ENCODE results near the gene ANKRD42. TPM values are rescaled to one million over a fixed set of nuclear protein-coding genes. Genes with fewer than 3 reads are reported as not detected.

ANKRD42 gene
- total RNA-seq, 1 donor from 2014 or later, result 12.1 TPM

DNA sequence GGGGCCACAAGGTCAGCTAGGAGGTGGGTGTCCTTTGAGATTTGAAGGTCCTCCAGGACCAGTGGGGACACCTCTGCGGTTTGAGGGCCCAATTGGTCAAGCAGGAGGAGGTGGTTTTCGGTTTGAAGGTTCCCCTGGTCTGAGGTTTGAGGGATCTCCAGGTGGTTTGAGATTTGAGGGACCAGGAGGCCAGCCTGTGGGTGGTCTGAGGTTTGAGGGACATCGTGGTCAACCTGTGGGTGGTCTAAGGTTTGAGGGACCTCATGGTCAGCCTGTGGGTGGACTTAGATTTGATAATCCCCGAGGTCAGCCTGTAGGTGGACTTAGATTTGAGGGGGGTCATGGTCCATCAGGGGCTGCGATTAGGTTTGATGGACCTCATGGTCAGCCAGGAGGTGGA is 24.8 kb upstream of the ANKRD42 start:
- DNase-seq (ENCODE audit: extremely low spot score, unreplicated experiment), result no peak
- Mint-ChIP-seq H3K36me3 (peaks cover 67% of the 10 kb centered on the region), H3K4me1 (ENCODE audit: unreplicated experiment) (peaks cover 21% of the 10 kb centered on the region), H3K27ac (no peak overlapping the region), H3K27me3 (no peaks in the 10 kb centered on the region), H3K4me3 (no peak overlapping the region), H3K9me3 (no peaks in the 10 kb centered on the region)
- TF ChIP-seq, protein P1, sequence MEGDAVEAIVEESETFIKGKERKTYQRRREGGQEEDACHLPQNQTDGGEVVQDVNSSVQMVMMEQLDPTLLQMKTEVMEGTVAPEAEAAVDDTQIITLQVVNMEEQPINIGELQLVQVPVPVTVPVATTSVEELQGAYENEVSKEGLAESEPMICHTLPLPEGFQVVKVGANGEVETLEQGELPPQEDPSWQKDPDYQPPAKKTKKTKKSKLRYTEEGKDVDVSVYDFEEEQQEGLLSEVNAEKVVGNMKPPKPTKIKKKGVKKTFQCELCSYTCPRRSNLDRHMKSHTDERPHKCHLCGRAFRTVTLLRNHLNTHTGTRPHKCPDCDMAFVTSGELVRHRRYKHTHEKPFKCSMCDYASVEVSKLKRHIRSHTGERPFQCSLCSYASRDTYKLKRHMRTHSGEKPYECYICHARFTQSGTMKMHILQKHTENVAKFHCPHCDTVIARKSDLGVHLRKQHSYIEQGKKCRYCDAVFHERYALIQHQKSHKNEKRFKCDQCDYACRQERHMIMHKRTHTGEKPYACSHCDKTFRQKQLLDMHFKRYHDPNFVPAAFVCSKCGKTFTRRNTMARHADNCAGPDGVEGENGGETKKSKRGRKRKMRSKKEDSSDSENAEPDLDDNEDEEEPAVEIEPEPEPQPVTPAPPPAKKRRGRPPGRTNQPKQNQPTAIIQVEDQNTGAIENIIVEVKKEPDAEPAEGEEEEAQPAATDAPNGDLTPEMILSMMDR (conservative IDR thresholded peaks at IDR 0.05), result no peak

DNA sequence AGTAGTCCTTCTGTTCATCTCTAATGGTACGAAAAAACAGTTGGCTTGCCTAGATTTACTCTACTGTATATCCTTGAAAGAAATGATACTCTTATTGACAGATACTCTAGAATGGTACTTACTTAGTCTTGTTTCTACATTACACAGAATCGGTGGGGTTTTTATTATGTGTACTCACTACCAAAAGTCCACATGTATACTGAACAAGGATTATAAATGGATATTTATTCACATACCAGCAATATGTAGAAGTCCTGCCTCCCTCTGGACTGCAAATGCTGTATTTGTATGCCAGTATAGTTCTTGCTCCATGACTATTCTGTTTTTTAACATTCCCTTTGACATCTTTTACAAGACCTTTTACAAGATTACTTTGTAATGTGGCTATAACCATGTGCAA is 22.6 kb upstream of the ANKRD42 start:
- Mint-ChIP-seq H3K27ac (peak overlapping the region; percentile 37), H3K4me3 (peak overlapping the region; percentile 69), H3K36me3 (peaks cover 59% of the 10 kb centered on the region), H3K9me3 (no peaks in the 10 kb centered on the region), H3K4me1 (ENCODE audit: unreplicated experiment) (peaks cover 21% of the 10 kb centered on the region), H3K27me3 (no peaks in the 10 kb centered on the region)
- no peak for DNase-seq (ENCODE audit: extremely low spot score, unreplicated experiment)
- TF ChIP-seq, protein P1 (conservative IDR thresholded peaks at IDR 0.05), result no peak

DNA sequence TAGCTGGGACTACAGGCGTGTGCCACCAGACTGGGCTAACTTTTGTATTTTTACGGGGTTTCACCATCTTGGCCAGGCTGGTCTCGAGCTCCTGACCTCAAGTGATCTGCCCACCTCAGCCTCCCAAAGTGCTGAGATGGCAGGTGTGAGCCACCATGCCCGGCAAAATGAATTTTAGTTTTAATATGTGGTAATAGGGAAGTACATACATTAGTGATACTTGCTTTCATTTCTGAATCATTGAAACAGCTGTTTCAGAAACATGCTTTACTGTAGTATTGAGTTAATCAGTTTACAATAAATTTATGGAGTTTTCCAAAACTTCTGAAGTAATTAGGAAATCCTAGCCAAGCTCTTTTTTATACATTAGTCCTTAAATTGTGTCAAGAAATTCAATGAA is 21.0 kb upstream of the ANKRD42 start:
- Mint-ChIP-seq H3K4me1 (ENCODE audit: unreplicated experiment) (peaks cover 21% of the 10 kb centered on the region), H3K4me3 (no peak overlapping the region), H3K27me3 (no peaks in the 10 kb centered on the region), H3K27ac (no peak overlapping the region), H3K9me3 (no peaks in the 10 kb centered on the region), H3K36me3 (peaks cover 53% of the 10 kb centered on the region)
- TF ChIP-seq, protein P1 (conservative IDR thresholded peaks at IDR 0.05), result no peak
- no peak for DNase-seq (ENCODE audit: extremely low spot score, unreplicated experiment)

DNA sequence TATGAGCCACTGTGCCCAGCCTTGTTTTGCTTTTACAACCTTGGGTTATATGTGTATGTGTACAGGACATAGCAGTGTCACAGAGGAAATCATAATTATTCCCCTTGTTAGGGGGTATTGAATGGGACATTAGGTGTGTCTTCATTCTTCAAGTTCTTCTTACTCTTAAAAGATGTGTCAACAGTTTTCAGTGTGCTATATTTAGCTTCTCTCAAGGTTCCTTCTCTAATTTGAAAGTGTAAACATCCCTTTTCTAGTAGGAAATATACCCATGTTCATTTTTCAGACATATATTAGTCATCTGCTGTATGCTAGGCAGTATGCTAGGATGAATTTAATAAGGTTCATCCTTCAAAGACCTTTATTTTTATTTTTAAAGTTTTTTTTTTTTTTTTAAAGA is 19.5 kb upstream of the ANKRD42 start:
- H3K9me3 Mint-ChIP-seq, result no peaks in the 10 kb centered on the region
- H3K36me3 Mint-ChIP-seq, result peaks cover 40% of the 10 kb centered on the region
- no peak for DNase-seq (ENCODE audit: extremely low spot score, unreplicated experiment)
- no peaks in the 10 kb centered on the region for H3K27me3 Mint-ChIP-seq
- H3K4me1 Mint-ChIP-seq (ENCODE audit: unreplicated experiment), result peaks cover 21% of the 10 kb centered on the region
- TF ChIP-seq, protein P1 (conservative IDR thresholded peaks at IDR 0.05), result no peak
- peak overlapping the region; percentile 41 for H3K4me3 Mint-ChIP-seq
- H3K27ac Mint-ChIP-seq, result peak overlapping the region; percentile 62

DNA sequence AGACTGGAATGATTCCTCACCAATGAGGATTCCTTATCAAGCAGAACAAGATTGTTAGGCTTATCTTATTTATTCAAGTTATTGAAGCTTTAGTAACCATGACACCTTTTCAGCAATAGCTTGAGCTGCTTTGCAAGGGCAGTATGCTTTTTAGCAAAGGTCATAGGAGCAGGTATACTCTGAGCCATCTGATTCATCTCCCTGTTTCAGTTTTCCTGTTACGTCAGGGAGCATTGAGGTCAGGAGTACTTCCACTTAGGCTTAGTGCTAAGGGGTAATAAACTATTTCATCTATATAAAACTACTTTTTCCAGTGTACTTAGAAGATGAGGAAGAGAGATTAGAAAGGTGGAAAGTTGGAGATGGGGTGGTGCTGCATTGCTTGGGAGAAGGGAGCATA is 17.7 kb upstream of the ANKRD42 start:
- H3K36me3 Mint-ChIP-seq, result peaks cover 29% of the 10 kb centered on the region
- no peaks in the 10 kb centered on the region for H3K9me3 Mint-ChIP-seq
- no peaks in the 10 kb centered on the region for H3K27me3 Mint-ChIP-seq
- peaks cover 10% of the 10 kb centered on the region for H3K4me1 Mint-ChIP-seq (ENCODE audit: unreplicated experiment)
- TF ChIP-seq, protein P1 (conservative IDR thresholded peaks at IDR 0.05), result no peak
- H3K4me3 Mint-ChIP-seq, result no peak overlapping the region
- DNase-seq (ENCODE audit: extremely low spot score, unreplicated experiment), result no peak
- H3K27ac Mint-ChIP-seq, result no peak overlapping the region

DNA sequence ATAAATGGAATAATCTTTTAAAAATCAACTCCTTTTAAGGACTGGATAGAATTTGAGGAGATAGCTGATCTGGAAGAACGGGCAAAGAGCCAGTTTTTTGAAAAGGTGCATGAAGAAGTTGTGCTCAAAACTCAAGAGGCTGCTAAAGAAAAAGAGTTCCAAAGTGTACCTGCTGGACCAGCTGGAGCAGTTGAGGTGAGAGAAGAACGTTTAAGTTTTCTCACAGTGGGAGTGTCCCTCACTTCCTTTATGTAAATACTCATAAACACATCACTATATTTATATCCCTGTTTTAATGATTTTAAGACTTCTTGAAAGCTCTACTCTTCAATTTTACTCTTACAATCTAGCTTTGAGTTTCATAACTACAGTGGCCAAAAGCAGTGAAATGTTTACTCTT is 11.7 kb upstream of the ANKRD42 start:
- Mint-ChIP-seq H3K36me3 (peaks cover 23% of the 10 kb centered on the region), H3K4me3 (no peak overlapping the region), H3K27me3 (no peaks in the 10 kb centered on the region)

More for the DNA sequence above, 11.7 kb upstream of the ANKRD42 start:
- peak overlapping the region; percentile 37 for H3K27ac Mint-ChIP-seq
- no peak for DNase-seq (ENCODE audit: extremely low spot score, unreplicated experiment)
- no peaks in the 10 kb centered on the region for H3K4me1 Mint-ChIP-seq (ENCODE audit: unreplicated experiment)
- TF ChIP-seq, protein P1 (conservative IDR thresholded peaks at IDR 0.05), result no peak
- H3K9me3 Mint-ChIP-seq, result no peaks in the 10 kb centered on the region

Data from type B pancreatic cell (in vitro differentiated cells).